Measurements from ENCODE around the gene ZNF800.

The ZNF800 gene

DNA sequence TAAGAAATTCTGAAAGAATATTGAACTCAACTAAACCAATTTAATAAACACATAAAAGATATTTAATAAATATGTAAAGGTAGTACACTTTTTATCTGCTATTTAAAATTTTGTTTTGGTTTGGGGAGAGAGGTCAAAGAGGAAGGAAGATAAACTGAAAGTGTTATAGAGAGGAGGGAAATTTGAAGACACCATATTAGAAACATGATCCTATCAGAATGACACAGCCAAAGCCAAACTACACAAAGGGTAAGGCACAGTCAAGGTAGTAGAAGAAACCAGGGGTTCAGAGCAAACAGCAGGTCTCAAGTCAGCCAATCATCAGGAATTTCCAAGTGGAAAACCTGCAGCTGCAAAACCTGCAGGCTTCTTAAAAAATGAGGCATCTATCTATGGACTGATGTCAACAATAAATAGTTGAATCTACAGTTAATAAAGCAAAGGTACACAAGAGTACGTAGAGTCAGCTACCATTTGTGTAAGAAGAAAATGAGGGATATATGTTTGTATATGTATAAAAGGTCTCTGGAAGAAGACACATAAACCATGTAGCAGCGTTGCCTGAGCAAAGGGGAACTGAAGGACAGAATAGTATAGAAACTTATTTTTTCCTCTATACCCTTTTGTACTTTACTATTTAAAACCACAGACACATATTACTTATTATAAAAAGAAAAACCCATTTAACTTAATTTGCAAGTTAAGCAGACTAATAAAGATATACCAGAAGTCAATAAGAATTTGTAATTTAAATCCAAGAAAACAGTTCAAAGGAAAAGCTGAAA is 10.0 kb downstream of the ZNF800 start:
- TF ChIP-seq JUND (IDR thresholded peaks at IDR 0.05; ENCODE audit: low read depth): no peak
- in situ Hi-C loops (cut with HindIII; ENCODE audit: low pct_unique_long_range_greater_than_20kb, low sequenced_read_pairs): no loop called here
- no peak for DNase-seq (ENCODE audit: low read depth in 1 of 2, low spot score in 1 of 2)

DNA sequence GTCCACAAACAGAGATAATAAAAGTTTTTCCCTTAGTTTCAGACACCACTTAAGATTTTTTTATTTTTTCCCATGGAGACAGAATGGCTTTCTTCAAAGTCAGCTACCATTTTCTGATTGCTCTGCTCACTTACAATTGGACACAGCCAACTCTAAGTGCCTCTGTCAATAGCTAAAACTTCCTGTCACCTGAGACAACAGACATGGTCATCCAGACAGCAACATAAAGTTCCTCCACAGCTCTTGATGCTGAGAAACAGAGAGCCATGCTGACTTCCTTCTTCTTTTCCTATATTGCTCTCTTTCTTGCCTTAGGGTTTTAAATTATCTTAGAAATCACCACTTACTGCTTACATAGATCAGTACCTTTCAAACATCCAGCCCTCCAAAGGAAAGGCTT is 12.0 kb downstream of the ZNF800 start:
- in situ Hi-C loops (cut with HindIII; ENCODE audit: low pct_unique_long_range_greater_than_20kb, low sequenced_read_pairs): no loop called here
- TF ChIP-seq JUND (IDR thresholded peaks at IDR 0.05; ENCODE audit: low read depth): no peak
- DNase-seq (ENCODE audit: low read depth in 1 of 2, low spot score in 1 of 2): no peak

DNA sequence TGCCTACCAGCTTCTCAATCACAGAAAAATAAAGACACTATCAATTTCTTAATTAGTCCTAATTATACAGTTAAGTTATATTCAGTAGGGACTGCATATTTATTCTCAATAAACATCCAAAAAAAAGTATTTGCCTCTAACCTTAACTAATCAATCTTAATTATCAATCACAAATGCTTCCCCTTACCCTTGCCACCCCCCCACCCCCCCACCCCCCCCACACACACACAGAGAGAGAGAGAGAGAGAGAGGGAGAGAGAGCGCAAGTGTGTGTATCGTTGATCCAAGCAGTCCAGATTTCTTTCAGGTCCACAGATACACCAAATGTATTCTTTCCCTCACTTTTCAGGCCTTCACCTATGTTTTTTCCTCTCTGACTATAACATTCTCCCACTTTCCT is 12.9 kb downstream of the ZNF800 start:
- in situ Hi-C loops (cut with HindIII; ENCODE audit: low pct_unique_long_range_greater_than_20kb, low sequenced_read_pairs): no loop called here
- no peak for DNase-seq (ENCODE audit: low read depth in 1 of 2, low spot score in 1 of 2)
- no peak for TF ChIP-seq JUND (IDR thresholded peaks at IDR 0.05; ENCODE audit: low read depth)

DNA sequence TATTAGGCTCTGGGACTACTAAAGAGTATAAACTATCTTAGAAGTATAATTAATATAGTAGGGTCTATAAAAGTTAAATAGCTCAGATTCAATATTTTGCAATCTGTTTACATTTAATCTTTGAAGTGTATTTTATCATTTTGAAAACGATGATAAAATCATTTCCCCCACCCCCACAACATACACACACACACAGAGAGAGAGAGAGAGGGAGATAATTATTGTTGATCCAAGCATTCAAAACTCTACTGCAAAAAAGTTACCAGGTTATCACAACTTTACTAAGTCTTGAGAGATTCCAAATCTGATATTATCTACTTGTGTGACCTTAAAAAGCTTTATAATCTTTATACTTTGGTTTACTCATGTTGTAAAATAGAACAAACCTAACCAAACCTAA is 14.0 kb downstream of the ZNF800 start:
- in situ Hi-C loops (cut with HindIII; ENCODE audit: low pct_unique_long_range_greater_than_20kb, low sequenced_read_pairs): no loop called here
- TF ChIP-seq JUND (IDR thresholded peaks at IDR 0.05; ENCODE audit: low read depth): no peak
- DNase-seq (ENCODE audit: low read depth in 1 of 2, low spot score in 1 of 2): no peak

DNA sequence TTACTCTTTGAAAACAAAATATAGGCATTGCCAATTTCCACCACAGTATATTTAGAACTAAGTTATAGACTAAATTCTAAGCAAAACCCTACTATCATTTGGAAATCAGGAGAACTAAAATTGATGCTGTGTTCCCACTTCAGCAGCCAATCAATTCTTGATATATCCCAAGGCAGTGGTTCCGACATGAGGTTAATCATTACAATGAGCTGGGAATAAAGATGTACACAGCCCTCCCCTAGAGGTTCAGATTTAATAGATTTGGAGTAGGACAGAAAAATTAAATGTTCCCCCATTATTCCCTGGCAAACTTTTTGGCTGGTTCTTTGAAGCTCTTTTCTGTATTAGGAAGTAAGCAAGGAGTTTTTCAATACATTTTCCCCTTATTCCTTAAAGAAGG is 15.1 kb downstream of the ZNF800 start:
- in situ Hi-C loops (cut with HindIII; ENCODE audit: low pct_unique_long_range_greater_than_20kb, low sequenced_read_pairs): no loop called here
- DNase-seq (ENCODE audit: low read depth in 1 of 2, low spot score in 1 of 2): no peak
- TF ChIP-seq JUND (IDR thresholded peaks at IDR 0.05; ENCODE audit: low read depth): no peak

DNA sequence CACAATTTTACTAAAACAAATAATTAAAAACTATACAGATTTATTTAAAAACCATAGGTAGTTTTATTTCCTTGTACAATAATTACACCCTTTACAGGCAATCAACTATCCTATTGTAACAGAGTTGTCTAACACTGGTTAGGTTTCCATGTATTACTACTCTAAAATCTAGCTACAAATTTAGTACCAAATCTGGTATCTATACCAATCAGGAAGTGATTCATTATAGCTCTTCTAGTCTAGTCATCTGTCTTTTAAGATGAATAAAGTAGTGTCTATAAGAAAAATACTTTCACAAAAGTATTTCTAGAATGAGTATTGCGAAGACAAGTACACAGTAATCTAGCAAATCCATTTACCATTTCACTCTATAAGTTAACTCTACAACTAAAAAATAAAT is 16.9 kb downstream of the ZNF800 start:
- in situ Hi-C loops (cut with HindIII; ENCODE audit: low pct_unique_long_range_greater_than_20kb, low sequenced_read_pairs): no loop called here
- no peak for TF ChIP-seq JUND (IDR thresholded peaks at IDR 0.05; ENCODE audit: low read depth)
- no peak for DNase-seq (ENCODE audit: low read depth in 1 of 2, low spot score in 1 of 2)

DNA sequence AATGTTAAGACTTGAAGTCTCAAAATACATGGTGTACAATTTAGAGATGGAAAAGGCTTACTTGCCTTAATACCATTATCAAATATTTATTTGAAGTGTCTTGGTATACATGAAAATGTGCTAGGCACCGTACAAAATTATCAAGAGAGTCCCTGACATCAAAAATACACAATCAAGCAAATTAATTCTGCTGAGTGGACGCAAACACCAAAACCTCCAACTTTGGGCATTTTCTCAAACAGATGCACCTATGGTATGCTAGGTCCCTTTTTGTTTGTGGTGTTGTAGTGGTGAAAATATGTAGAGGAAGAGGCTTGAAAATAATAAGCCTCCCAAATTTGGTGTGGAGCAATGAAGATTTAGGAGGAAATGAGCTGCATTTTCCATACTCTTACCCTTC is 24.8 kb downstream of the ZNF800 start:
- in situ Hi-C loops (cut with HindIII; ENCODE audit: low pct_unique_long_range_greater_than_20kb, low sequenced_read_pairs): no loop called here
- no peak for DNase-seq (ENCODE audit: low read depth in 1 of 2, low spot score in 1 of 2)
- TF ChIP-seq JUND (IDR thresholded peaks at IDR 0.05; ENCODE audit: low read depth): no peak

DNA sequence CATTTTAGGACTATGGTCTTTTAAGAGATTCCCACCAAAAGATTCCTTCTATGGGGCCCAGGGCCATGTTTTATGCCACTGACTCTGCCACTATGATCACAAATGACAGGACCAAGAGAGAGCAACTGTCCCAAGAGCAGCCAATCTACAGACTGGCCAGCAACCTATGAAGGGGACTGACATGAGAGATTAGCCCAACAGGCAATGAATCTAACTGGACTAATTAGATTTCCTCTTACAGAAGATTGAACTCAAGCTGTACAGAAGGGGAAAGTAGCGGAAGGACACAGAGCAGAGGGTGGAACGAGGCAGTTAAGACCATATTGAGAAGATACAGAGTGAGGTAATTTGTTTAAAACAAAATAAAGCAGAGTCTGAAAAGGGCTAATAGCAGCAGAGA is 25.8 kb downstream of the ZNF800 start:
- in situ Hi-C loops (cut with HindIII; ENCODE audit: low pct_unique_long_range_greater_than_20kb, low sequenced_read_pairs): no loop called here
- no peak for TF ChIP-seq JUND (IDR thresholded peaks at IDR 0.05; ENCODE audit: low read depth)
- no peak for DNase-seq (ENCODE audit: low read depth in 1 of 2, low spot score in 1 of 2)

DNA sequence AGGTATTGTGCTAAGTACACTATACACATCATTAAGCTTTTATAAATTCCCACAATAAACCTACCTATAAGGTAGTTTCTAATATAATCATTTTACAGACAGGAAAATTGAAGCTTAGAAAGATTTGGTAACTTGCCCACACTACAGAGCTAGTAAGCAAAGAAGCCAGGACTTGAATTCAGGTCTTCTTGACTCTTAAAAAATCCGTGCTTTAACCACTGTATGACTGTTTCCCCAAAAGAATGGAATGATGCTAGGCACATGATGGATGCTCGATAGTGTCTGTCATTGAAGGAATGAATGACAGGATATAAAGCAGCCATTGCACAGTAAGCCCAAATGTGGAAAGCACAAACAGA is 26.6 kb downstream of the ZNF800 start:
- no peak for DNase-seq (ENCODE audit: low read depth in 1 of 2, low spot score in 1 of 2)
- TF ChIP-seq JUND (IDR thresholded peaks at IDR 0.05; ENCODE audit: low read depth): no peak
- in situ Hi-C loops (cut with HindIII; ENCODE audit: low pct_unique_long_range_greater_than_20kb, low sequenced_read_pairs): no loop called here

DNA sequence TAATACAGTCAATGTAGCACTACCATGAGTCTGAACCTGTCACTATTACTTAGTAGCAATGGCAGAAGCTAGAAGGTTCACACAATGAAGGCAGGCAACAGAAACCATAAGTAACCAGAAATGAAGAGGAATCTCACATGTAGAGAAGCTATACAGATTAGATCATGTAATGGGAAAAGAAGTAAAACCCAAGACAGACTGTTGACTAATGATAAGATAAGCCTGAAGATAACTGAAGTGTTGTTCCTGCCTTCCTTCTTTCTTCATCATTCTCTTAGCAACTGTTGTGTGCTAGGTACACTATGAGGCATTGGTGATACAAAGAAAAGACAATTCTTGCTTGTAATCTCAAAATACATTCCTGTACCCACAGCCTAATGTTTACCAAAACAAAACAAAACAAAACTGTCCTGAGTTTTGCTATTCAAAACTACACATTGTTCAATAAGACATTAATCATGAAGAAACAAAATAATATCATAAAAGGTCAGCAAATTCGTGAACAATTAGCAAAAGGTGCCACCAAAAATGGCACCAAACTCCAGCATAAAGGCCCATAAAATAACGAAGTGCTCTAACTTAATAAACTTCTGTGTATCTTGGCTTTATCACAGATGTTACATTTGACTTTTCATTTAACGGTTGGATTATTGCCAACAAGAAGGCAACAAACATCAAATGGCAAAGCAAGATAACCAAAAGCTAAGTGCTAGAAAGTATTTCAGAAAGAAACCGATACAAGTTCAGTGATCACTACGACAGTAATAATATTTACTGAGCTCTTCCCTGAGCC is 27.1 kb downstream of the ZNF800 start:
- TF ChIP-seq JUND (IDR thresholded peaks at IDR 0.05; ENCODE audit: low read depth): no peak
- DNase-seq (ENCODE audit: low read depth in 1 of 2, low spot score in 1 of 2): no peak
- in situ Hi-C loops (cut with HindIII; ENCODE audit: low pct_unique_long_range_greater_than_20kb, low sequenced_read_pairs): no loop called here

DNA sequence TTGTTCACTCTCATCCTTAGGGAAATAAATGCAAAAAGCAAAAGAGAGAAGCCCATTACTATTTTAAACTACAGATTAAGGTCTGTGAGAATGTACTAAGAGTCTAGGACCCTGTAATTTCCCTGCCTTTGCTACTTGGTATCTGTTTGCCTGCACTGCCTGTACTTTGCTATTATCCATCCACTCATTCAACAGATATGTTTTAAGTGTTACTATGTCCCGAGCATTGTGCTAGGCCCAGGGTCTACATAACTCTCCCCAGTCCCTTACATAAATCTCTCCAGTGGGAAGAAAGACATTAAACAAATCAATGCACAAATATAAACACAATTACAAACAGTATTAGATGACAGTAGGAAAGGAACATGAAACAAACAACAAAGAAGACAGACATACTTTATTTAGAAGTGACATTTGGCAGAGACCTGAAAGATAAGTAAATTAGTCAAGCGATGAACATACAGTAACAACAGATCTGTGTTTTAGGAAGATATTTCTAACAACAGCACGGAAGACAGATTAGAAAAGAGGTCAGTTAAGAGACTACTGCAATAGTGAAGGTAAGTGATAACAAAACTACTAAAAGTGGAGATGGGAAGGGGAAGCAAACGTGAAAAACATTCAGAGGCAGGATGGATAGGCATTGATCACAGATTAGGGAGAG is 30.0 kb downstream of the ZNF800 start:
- in situ Hi-C loops (cut with HindIII; ENCODE audit: low pct_unique_long_range_greater_than_20kb, low sequenced_read_pairs): no loop called here
- no peak for DNase-seq (ENCODE audit: low read depth in 1 of 2, low spot score in 1 of 2)
- TF ChIP-seq JUND (IDR thresholded peaks at IDR 0.05; ENCODE audit: low read depth): no peak

DNA sequence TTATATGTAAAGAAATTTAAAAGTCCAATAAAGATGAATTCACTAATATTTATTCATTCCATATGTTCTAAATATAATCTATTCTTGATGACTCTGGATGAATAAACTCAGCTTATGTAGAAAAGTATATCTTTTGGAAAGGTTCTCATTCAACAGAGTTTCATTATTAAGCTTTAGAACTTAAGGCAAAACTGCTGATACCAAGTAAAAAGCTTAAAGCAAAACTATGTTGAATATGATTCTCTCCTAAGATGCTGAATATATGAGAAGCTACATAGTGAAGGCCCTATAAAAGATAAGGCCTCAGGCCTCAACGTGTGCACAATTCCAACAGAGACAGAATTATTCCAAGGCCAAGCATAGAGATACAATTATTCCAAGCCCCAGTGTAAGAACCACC is 30.8 kb downstream of the ZNF800 start:
- DNase-seq (ENCODE audit: low read depth in 1 of 2, low spot score in 1 of 2): no peak
- in situ Hi-C loops (cut with HindIII; ENCODE audit: low pct_unique_long_range_greater_than_20kb, low sequenced_read_pairs): no loop called here
- no peak for TF ChIP-seq JUND (IDR thresholded peaks at IDR 0.05; ENCODE audit: low read depth)

DNA sequence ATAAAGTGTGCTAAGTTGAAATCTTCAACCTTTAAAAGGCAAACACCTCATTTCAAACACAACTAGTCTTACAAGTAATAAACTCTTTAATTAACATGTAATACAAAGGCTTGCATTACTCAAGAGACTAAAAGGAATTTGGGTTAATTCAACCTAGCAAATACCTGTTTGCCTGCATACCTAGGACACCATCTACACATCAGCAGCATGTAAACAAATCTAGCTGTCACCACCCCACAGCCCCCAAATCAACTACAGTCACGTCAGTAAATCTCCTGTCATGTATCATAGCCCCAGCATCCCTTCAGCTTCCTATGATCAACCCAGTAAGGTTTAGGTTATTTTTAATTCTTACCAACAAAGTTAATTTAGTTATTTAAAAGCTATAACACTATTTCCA is 33.5 kb downstream of the ZNF800 start:
- TF ChIP-seq JUND (IDR thresholded peaks at IDR 0.05; ENCODE audit: low read depth): no peak
- in situ Hi-C loops (cut with HindIII; ENCODE audit: low pct_unique_long_range_greater_than_20kb, low sequenced_read_pairs): no loop called here
- DNase-seq (ENCODE audit: low read depth in 1 of 2, low spot score in 1 of 2): peak in 1 of 2 experiments; percentile 53

All from T47D (cell line).